Upper lobe of left lung (tissue), 6 donors: ENCODE results near the gene P2RY14. TPM values are rescaled to one million over a fixed set of nuclear protein-coding genes. Genes with fewer than 3 reads are reported as not detected.

Source experiments
- ATAC-seq, 2 donors: fragments of 200-7000 bp; cut with Tn5 transposase; one replicate each; pipeline ENCODE4 v1.9.1; 2022; ENCODE audit warnings: mild to moderate bottlenecking in 2 of 2, moderate library complexity in 2 of 2; ENCODE audit not compliant: low FRiP score in 2 of 2
- DNase-seq, 2 donors: peaks; one replicate each; pipeline ENCODE4 v3.0.0-alpha.2; 2019 to 2020
- H3K27ac ChIP-seq, 4 donors: fragments of 200-600 bp; sonication (generic); one replicate each; pipeline ENCODE4 v1.5.1; 2016 to 2019
- H3K27me3 ChIP-seq, 4 donors: fragments of 200-600 bp; sonication (generic); one replicate each; pipeline ENCODE4 v1.5.1; 2017 to 2019
- H3K36me3 ChIP-seq, 4 donors: fragments of 200-600 bp; sonication (generic); one replicate each; pipeline ENCODE4 v1.5.1; 2016 to 2019
- H3K4me1 ChIP-seq, 4 donors: fragments of 200-600 bp; sonication (generic); one replicate each; pipeline ENCODE4 v1.5.1; 2018 to 2019
- H3K4me3 ChIP-seq, 4 donors: fragments of 200-600 bp; sonication (generic); one replicate each; pipeline ENCODE4 v1.5.1; 2017 to 2019; ENCODE audit warnings: mild to moderate bottlenecking in 2 of 4, moderate library complexity in 1 of 4
- H3K9me3 ChIP-seq, 4 donors: fragments of 200-600 bp; sonication (generic); one replicate each; pipeline ENCODE4 v1.5.1; 2018 to 2019
- CTCF ChIP-seq, 6 experiments: fragments of 450-650 bp in 4 of 6; fragments of 200-600 bp in 2 of 6; sonication (generic) in 2 of 6; IDR thresholded peaks; one replicate each; pipeline ENCODE4 v1.5.1; 2016 to 2019; ENCODE audit warnings: antibody characterized with exemption in 6 of 6
- EP300 ChIP-seq, 4 donors: sonication (generic); formaldehyde crosslinking; IDR thresholded peaks; one replicate each; pipeline ENCODE4 v1.5.1; 2017; ENCODE audit warnings: antibody characterized with exemption in 4 of 4, control low read depth in 2 of 4
- POLR2A ChIP-seq, 4 donors: fragments of 450-650 bp; IDR thresholded peaks; one replicate each; pipeline ENCODE4 v1.5.1; 2016 to 2017; ENCODE audit warnings: antibody characterized with exemption in 4 of 4, mild to moderate bottlenecking in 2 of 4
- POLR2AphosphoS5 ChIP-seq, 2 donors: sonication (generic); formaldehyde crosslinking; IDR thresholded peaks; one replicate each; pipeline ENCODE4 v1.5.1; 2017; ENCODE audit warnings: antibody characterized with exemption in 2 of 2
- WGBS, 2 donors: methylation state at CpG; one replicate each; pipeline ENCODE4 v1.1.5; 2017 to 2018; 5-methylcytosine and 5-hydroxymethylcytosine counted together
- total RNA-seq, 6 donors: library from RNA; depleted of rRNA in 4 of 6; stranded (reverse); fragments of >200 nt in 4 of 6; gene quantifications; one replicate each; pipeline versions ENCODE4 v1.1.0 to v1.2.1, GENCODE V29; 2016 to 2021
- donor health status: DM: no; HTN: no; CAD: no; lungs with moderate emphysema.
- donor health status: DM: no; HTN: yes; CAD: no; lungs with severe emphysema.

Gene P2RY14
- total RNA-seq, 6 donors from 2014 or later = 1.7 to 6.2 (median 3.9) TPM

DNA sequence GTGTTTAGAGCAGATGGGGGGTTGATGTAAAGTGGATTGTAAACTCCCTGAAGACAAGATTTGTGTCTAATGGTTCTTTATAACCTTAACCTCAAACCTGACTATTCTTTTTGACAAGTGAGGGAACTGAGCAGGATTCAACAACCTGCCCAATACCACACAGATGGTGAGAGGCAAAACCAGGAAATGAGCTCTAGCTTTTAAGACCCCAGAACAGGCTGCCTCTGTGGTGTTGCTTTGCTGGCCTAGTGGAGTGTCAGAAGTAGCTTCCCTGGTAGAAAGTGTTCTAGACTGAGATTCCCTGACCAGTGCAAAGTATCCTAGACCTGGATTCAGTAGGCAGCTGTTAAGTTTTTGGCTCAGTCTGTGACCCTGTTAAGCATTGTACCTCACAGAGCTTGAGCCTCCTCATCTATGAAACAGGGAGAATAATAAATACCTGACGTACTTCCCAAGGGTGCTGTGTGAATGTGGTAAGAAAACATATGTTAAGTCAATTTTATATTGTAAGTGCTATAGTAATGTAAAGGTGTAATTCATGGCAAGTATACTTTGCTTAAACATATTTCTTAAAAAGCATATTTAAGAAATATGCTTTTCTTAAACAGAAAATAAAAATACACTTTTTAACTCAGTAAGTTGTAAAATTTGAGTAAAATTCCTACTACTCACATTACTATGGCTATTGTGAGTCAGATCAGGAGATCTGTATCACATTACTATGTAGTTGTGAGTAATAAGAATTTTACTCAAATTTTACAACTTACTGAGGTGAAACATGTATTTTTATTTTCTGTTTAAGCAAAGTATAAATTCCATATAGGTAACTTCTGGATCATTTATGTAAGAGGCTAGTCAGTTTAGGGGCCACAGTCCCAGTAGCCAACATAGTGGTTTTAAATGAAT, 29.5 kb upstream of the P2RY14 start:
- Histone ChIP-seq H3K9me3 (no peaks in the 10 kb centered on the region), H3K4me3 (no peak overlapping the region), H3K27ac (no peak overlapping the region), H3K4me1 (peaks cover 0 to 9% (median 1%) of the 10 kb centered on the region in 4 donors), H3K36me3 (no peaks in the 10 kb centered on the region), H3K27me3 (no peaks in the 10 kb centered on the region)
- WGBS, 2 donors = 76 to 97% methylated on average over 1 of the region's 1 CpG
- TF ChIP-seq POLR2AphosphoS5 (IDR thresholded peaks at IDR 0.05) (no peak), POLR2A (IDR thresholded peaks at IDR 0.05) (no peak), EP300 (IDR thresholded peaks at IDR 0.05) (no peak), CTCF (IDR thresholded peaks at IDR 0.05) (no peak)
- DNase-seq (no peak), ATAC-seq (no peak)

GRCh38 chr3:151307131-151307530, 28.8 kb upstream of the P2RY14 start:
- Histone ChIP-seq H3K27me3 (no peaks in the 10 kb centered on the region), H3K27ac (no peak overlapping the region), H3K9me3 (no peaks in the 10 kb centered on the region), H3K4me1 (peaks cover 0 to 9% (median 1%) of the 10 kb centered on the region in 4 donors), H3K4me3 (no peak overlapping the region), H3K36me3 (no peaks in the 10 kb centered on the region)
- DNase-seq (no peak), ATAC-seq (no peak)
- TF ChIP-seq POLR2AphosphoS5 (IDR thresholded peaks at IDR 0.05) (no peak), EP300 (IDR thresholded peaks at IDR 0.05) (no peak), CTCF (IDR thresholded peaks at IDR 0.05) (no peak), POLR2A (IDR thresholded peaks at IDR 0.05) (no peak)

DNA sequence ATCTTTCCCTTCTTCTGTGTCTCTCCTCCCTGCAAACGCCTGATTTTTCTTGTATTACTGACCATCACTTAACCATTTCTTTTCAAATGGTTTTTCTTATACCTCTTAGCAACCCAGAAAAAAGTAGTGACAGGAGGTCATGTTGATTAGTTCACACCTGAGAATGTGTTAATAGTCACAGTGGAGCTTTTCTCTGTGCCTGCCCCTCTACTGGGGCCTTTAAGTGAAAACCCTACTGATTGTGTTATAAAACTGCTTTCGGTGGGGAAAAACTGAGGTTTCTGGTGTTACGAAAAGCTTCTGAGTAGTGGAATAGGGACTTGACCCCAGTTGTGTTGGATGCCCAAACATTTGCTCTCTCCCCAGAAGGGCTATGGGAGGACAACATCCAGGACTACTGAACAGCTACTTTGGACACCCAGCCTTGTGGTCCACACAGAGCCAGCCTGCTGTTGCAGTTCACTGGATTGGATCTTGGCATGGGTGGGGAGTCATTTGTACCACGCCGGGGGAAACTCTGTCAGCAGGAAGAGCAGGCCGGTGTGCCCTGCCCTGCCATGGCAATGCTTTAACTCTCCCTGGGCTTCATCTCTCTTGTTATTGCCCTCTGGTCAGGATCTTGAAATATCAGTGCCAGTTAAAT, 27.9 kb upstream of the P2RY14 start:
- ATAC-seq = no peak
- H3K36me3 ChIP-seq = no peaks in the 10 kb centered on the region
- TF ChIP-seq CTCF (IDR thresholded peaks at IDR 0.05) (no peak), EP300 (IDR thresholded peaks at IDR 0.05) (no peak), POLR2AphosphoS5 (IDR thresholded peaks at IDR 0.05) (no peak), POLR2A (IDR thresholded peaks at IDR 0.05) (no peak)
- no peak for DNase-seq
- H3K9me3 ChIP-seq = no peaks in the 10 kb centered on the region
- WGBS, 2 donors = 88 to 89% methylated on average over 6 of the region's 6 CpGs
- peaks cover 0 to 9% (median 1%) of the 10 kb centered on the region in 4 donors for H3K4me1 ChIP-seq
- no peak overlapping the region for H3K4me3 ChIP-seq
- H3K27me3 ChIP-seq = no peaks in the 10 kb centered on the region
- no peak overlapping the region for H3K27ac ChIP-seq

DNA sequence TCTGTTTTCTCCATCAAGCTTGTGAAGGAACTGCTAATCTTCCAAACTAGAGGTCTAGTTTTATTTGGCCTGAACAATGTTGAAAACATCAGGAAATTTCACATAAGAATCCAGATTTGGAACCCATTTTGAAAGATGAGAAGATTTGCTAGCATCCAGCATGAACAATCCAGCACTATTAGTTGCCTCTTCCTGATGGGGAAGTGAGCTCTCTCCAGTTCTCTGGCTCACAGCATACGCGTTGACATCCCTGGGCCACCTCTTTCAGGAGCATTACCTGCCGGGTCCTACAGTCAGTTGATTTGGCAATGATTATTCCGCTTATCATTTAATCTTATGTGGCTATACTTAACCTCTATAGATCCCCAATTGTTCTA, 27.4 kb upstream of the P2RY14 start:
- no peak for DNase-seq
- no peaks in the 10 kb centered on the region for H3K9me3 ChIP-seq
- 87% methylated on average over 4 of the region's 4 CpGs for WGBS, 2 donors
- H3K27ac ChIP-seq = peak overlapping the region in 1 of 4 donors; percentile 17
- peaks cover 0 to 9% (median 1%) of the 10 kb centered on the region in 4 donors for H3K4me1 ChIP-seq
- ATAC-seq = no peak
- no peaks in the 10 kb centered on the region for H3K27me3 ChIP-seq
- H3K36me3 ChIP-seq = no peaks in the 10 kb centered on the region
- no peak overlapping the region for H3K4me3 ChIP-seq
- TF ChIP-seq POLR2AphosphoS5 (IDR thresholded peaks at IDR 0.05) (no peak), EP300 (IDR thresholded peaks at IDR 0.05) (no peak), POLR2A (IDR thresholded peaks at IDR 0.05) (no peak), CTCF (IDR thresholded peaks at IDR 0.05) (no peak)
